AG04450 (cell line): ENCODE results near the gene SERPINA3. TPM values are rescaled to one million over a fixed set of nuclear protein-coding genes. Genes with fewer than 3 reads are reported as not detected.

ENCODE experiments used
- CTCF ChIA-PET: fragments of 300-600, 350-600 bp; formaldehyde crosslinking; extraction: SDS; loops from one replicate; lab custom pipeline; 2022; ENCODE audit warnings: antibody characterized with exemption, inconsistent platforms; lab: Charles Lee
- POLR2A ChIA-PET: fragments of 350-600 bp; formaldehyde crosslinking; extraction: SDS; loops from one replicate; lab custom pipeline; 2021; ENCODE audit warnings: antibody characterized with exemption, inconsistent platforms; lab: Yijun Ruan, JAX
- DNase-seq: peaks from one replicate; pipeline ENCODE4 v3.0.0-alpha.2; 2011; ENCODE audit warnings: low read depth, low spot score
- H3K27ac ChIP-seq: one replicate; pipeline ENCODE4 v1.5.1; 2012; ENCODE audit warnings: low read depth, low read length, control low read depth
- H3K27me3 ChIP-seq: one replicate; pipeline ENCODE4 v1.6.0; 2012; ENCODE audit warnings: low read length; ENCODE audit not compliant: control insufficient read depth, insufficient read depth
- H3K4me3 ChIP-seq: 2 replicates; pipeline ENCODE4 v1.5.1; 2011; ENCODE audit warnings: mild to moderate bottlenecking, low read depth, low read length, control low read depth
- H3K9me3 ChIP-seq: 2 replicates; pipeline ENCODE4 v1.5.1; 2012; ENCODE audit warnings: low read length; ENCODE audit not compliant: control insufficient read depth, insufficient read depth
- polyA plus RNA-seq: library from polyadenylated mRNA; depleted of rRNA; stranded (reverse); fragments of >200 nt; gene quantifications from 2 replicates; pipeline ENCODE4 v1.2.3, GENCODE V29; 2011
- TF ChIP-seq, protein P1 (sequence below): IDR thresholded peaks from 2 replicates; pipeline ENCODE4 v1.5.1; 2011; ENCODE audit warnings: low read depth, low read length, control low read depth, inconsistent platforms

Gene SERPINA3
- polyA plus RNA-seq, 1 experiment, result 1.8 TPM

DNA sequence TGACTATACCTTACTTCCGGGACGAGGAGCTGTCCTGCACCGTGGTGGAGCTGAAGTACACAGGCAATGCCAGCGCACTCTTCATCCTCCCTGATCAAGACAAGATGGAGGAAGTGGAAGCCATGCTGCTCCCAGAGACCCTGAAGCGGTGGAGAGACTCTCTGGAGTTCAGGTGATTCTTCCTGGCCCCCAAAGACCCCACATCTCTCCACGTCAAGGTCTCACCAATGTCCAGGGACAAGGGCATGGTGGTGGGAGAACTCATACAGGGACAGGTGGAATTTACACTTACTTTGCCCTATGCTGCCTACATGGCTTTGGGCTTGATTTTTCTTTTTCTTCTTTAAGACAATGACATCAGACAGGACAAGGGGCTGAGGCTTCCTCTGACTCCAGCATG lies 7.1 kb downstream of the SERPINA3 start:
- DNase-seq, result no peak
- ChIA-PET POLR2A (no interaction called here), CTCF (no interaction called here)
- H3K9me3 ChIP-seq, result peaks cover 25% of the 10 kb centered on the region
- TF ChIP-seq, protein P1, sequence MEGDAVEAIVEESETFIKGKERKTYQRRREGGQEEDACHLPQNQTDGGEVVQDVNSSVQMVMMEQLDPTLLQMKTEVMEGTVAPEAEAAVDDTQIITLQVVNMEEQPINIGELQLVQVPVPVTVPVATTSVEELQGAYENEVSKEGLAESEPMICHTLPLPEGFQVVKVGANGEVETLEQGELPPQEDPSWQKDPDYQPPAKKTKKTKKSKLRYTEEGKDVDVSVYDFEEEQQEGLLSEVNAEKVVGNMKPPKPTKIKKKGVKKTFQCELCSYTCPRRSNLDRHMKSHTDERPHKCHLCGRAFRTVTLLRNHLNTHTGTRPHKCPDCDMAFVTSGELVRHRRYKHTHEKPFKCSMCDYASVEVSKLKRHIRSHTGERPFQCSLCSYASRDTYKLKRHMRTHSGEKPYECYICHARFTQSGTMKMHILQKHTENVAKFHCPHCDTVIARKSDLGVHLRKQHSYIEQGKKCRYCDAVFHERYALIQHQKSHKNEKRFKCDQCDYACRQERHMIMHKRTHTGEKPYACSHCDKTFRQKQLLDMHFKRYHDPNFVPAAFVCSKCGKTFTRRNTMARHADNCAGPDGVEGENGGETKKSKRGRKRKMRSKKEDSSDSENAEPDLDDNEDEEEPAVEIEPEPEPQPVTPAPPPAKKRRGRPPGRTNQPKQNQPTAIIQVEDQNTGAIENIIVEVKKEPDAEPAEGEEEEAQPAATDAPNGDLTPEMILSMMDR, result no peak
- no peak overlapping the region for H3K4me3 ChIP-seq
- peaks cover 6% of the 10 kb centered on the region for H3K27me3 ChIP-seq
- H3K27ac ChIP-seq, result no peak overlapping the region

DNA sequence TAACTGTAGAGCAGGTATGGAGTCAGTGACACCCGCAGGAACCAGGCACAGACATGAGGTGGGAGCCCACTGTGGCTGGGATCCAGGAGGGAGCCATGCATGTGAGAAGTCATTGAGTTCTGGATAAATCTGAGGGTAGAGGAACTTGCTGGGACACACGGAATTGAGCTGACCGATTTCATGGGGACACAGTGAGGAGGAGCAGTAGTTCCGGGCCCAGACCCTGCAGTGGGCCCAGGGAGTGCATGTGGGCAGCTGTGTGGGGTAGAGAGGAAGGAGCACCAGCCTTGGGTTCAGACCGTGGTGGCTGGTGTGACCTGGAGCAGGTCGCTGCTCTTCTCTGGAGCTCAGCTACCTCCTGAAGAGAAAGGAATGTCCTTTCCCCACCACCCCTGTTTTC lies 8.4 kb downstream of the SERPINA3 start:
- ChIA-PET CTCF (no interaction called here), POLR2A (no interaction called here)
- H3K27ac ChIP-seq, result no peak overlapping the region
- H3K9me3 ChIP-seq, result peaks cover 25% of the 10 kb centered on the region
- TF ChIP-seq, protein P1, result no peak
- H3K27me3 ChIP-seq, result peaks cover 6% of the 10 kb centered on the region
- DNase-seq, result no peak
- H3K4me3 ChIP-seq, result no peak overlapping the region

DNA sequence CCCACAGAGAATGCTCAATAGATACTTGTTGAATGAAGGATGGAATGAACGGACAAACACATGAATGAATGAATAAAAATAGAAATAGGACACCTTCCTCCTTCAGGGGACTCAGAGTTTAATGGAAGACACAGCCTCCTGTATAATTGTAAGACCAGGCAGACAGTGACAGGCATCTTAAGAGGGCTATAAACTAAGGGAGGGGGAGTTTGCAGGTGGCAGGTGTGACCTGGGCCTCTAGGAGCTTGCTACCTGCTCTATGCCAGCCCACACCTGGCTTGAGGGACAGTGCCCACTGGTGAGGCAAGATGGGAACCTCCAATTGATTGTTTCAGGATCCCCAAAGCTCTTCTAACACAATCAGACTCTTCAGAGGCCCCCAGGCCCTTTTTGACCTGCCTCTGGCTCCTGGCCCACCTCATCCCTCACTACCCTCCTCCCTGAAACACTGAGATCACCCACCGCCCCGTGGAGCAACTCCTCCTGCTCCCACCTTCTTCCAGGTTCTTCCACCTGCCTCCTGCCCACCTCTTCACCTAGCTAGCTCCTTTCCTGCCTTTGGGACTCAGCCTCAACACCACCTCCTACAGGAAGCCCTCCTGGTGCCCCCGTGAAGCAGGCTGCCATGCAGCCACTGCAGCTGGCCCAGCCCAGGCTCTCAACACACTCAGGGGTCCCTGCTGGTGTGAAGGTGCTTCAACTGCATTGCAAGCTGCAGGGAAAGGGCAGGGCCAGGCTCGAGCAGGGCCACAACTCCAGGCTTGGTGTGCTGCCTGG lies 9.4 kb downstream of the SERPINA3 start:
- no peak overlapping the region for H3K27ac ChIP-seq
- peaks cover 22% of the 10 kb centered on the region for H3K9me3 ChIP-seq
- TF ChIP-seq, protein P1, result no peak
- no peak for DNase-seq
- H3K27me3 ChIP-seq, result peaks cover 6% of the 10 kb centered on the region
- CTCF ChIA-PET, result no interaction called here
- POLR2A ChIA-PET, result no interaction called here
- H3K4me3 ChIP-seq, result no peak overlapping the region

DNA sequence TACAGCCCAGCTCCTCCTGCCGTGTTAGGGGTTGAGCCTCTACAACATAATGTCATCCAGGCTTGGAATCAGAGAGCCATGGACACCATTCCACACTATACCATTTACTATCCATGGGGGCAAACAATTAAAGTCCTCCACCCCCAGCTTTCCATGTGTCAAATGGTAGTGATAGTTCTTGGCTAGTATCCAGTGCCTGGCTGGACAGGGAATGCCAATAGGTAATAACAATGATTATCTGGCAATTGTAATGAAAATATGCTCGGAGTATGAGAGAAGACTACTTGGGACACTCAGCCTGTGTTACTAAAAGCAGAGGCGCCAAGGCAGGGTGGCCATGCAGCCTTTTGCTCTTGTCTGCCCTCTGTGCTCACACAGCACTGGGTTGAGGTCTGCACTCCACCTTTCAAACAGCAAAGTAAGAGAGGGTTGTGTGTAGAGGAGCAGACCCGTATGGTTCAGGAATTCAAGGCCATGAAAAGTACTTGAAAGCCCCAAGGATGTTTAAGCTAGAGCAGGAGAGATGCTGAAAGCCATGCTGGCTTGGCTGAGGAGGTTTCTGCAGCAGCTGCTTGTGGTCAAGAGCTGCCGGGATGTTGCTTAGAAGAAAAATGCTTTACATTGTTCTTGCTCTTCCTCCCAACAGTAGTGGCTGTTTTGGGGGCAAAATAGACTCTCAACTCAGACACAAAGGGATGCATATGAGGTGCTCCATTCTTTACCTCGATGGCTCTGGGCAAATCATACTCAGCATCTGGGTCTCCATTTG lies 10.6 kb downstream of the SERPINA3 start:
- peaks cover 6% of the 10 kb centered on the region for H3K27me3 ChIP-seq
- H3K4me3 ChIP-seq, result no peak overlapping the region
- ChIA-PET CTCF (no interaction called here), POLR2A (no interaction called here)
- TF ChIP-seq, protein P1, result no peak
- H3K9me3 ChIP-seq, result peaks cover 15% of the 10 kb centered on the region
- DNase-seq, result no peak
- H3K27ac ChIP-seq, result no peak overlapping the region

DNA sequence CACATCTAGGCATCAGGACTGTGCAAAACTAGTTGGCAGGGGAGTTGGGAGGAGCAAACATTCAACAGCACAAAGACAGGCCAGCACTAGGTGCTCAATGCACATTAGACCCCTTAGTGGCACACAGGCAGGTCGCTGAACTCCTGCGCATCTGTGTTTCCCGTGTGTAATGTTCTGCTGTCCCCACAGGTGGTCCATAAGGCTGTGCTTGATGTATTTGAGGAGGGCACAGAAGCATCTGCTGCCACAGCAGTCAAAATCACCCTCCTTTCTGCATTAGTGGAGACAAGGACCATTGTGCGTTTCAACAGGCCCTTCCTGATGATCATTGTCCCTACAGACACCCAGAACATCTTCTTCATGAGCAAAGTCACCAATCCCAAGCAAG lies 11.2 kb downstream of the SERPINA3 start:
- Histone ChIP-seq H3K4me3 (no peak overlapping the region), H3K27ac (no peak overlapping the region), H3K27me3 (peaks cover 8% of the 10 kb centered on the region), H3K9me3 (peaks cover 11% of the 10 kb centered on the region)
- ChIA-PET POLR2A (no interaction called here), CTCF (no interaction called here)
- TF ChIP-seq, protein P1, result no peak
- no peak for DNase-seq
